Measurements from ENCODE around the gene SNRK. TPM values are rescaled to one million over a fixed set of nuclear protein-coding genes. Genes with fewer than 3 reads are reported as not detected.

Gene SNRK
- total RNA-seq, 1 experiment from 2014 or later, result 11.8 TPM

- no peak for TF ChIP-seq ZNF671 (CRISPR knock-in tag; IDR thresholded peaks at IDR 0.05)
- no peak for TF ChIP-seq ZNF416 (CRISPR knock-in tag; IDR thresholded peaks at IDR 0.05)
- no peak for TF ChIP-seq IRF2 (CRISPR knock-in tag; IDR thresholded peaks at IDR 0.05; ENCODE audit: borderline replicate concordance, low read depth)
- TF ChIP-seq, protein P1, sequence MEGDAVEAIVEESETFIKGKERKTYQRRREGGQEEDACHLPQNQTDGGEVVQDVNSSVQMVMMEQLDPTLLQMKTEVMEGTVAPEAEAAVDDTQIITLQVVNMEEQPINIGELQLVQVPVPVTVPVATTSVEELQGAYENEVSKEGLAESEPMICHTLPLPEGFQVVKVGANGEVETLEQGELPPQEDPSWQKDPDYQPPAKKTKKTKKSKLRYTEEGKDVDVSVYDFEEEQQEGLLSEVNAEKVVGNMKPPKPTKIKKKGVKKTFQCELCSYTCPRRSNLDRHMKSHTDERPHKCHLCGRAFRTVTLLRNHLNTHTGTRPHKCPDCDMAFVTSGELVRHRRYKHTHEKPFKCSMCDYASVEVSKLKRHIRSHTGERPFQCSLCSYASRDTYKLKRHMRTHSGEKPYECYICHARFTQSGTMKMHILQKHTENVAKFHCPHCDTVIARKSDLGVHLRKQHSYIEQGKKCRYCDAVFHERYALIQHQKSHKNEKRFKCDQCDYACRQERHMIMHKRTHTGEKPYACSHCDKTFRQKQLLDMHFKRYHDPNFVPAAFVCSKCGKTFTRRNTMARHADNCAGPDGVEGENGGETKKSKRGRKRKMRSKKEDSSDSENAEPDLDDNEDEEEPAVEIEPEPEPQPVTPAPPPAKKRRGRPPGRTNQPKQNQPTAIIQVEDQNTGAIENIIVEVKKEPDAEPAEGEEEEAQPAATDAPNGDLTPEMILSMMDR (IDR thresholded peaks at IDR 0.05), result peak; percentile 67
- TF ChIP-seq ELF4 (CRISPR knock-in tag; IDR thresholded peaks at IDR 0.05; ENCODE audit: low read depth), result no peak
- no peak for TF ChIP-seq SOX15 (CRISPR knock-in tag; IDR thresholded peaks at IDR 0.05)
- H3K27ac Mint-ChIP-seq, result no peak overlapping the region
- peaks cover 13% of the 10 kb centered on the region for H3K9me3 Mint-ChIP-seq
- H3K27me3 Mint-ChIP-seq (ENCODE audit: low read depth), result no peaks in the 10 kb centered on the region
- DNase-seq (ENCODE audit: low spot score) (peak; percentile 63), ATAC-seq (peak; percentile 91)
- ChIA-PET POLR2A (interaction anchor here (0.5 kb wide), 1 partner anchor 708 kb away, joined by 7 read pairs; no protein-coding TSS in a partner anchor), CTCF (interaction anchor here (0.5 to 1.5 kb wide), 16 partner anchors 11 to 417 kb away, joined by 3 to 8 read pairs (median 4); no protein-coding TSS in a partner anchor)
- no peak overlapping the region for H3K4me3 Mint-ChIP-seq
- peaks cover 15% of the 10 kb centered on the region for H3K4me1 Mint-ChIP-seq
- H3K36me3 Mint-ChIP-seq, result no peaks in the 10 kb centered on the region
These were observed 92.0 kb downstream of the SNRK start for GRCh38 chr3:43378066-43378935.

DNA sequence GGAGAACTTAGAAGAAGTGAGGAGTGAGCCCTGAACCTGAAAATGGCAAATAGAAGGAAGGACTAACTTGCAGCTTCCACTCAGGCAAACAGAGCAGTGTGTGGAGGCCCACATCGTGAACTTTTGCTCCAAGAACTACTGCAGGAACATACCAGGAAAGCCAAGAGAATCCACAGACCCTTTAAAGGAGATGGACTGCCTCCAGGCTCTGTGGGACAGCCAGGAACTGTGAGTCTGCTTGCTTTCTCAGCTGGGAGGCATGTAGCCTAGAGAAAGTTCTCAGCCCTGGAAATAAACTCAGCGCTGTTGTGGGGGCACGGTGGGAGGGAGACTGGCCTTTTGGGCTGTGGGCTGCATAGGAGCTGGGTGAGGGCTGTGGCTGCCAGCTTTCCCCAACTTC is 93.0 kb downstream of the SNRK start:
- POLR2A ChIA-PET, result no interaction called here
- no peaks in the 10 kb centered on the region for H3K27me3 Mint-ChIP-seq (ENCODE audit: low read depth)
- H3K36me3 Mint-ChIP-seq, result peaks cover 2% of the 10 kb centered on the region; the same call in 1 of the 2 replicates
- H3K4me3 Mint-ChIP-seq, result no peak overlapping the region
- H3K27ac Mint-ChIP-seq, result no peak overlapping the region
- CTCF ChIA-PET, result interaction anchor here (1.9 kb wide), 1 partner anchor 124 kb away, joined by 7 read pairs; no protein-coding TSS in a partner anchor
- no peak for ATAC-seq
- TF ChIP-seq ZBTB21 (CRISPR knock-in tag; IDR thresholded peaks at IDR 0.05; ENCODE audit: borderline replicate concordance) (no peak), ZNF416 (CRISPR knock-in tag; IDR thresholded peaks at IDR 0.05) (no peak), ZNF425 (CRISPR knock-in tag; conservative IDR thresholded peaks at IDR 0.05) (no peak), ZNF512 (CRISPR knock-in tag; IDR thresholded peaks at IDR 0.05; ENCODE audit: borderline replicate concordance) (no peak), ELF4 (CRISPR knock-in tag; IDR thresholded peaks at IDR 0.05; ENCODE audit: low read depth) (no peak), RORB (CRISPR knock-in tag; IDR thresholded peaks at IDR 0.05) (no peak), FOXP1 (CRISPR knock-in tag; IDR thresholded peaks at IDR 0.05; ENCODE audit: borderline replicate concordance) (no peak), NR3C1 (CRISPR knock-in tag; conservative IDR thresholded peaks at IDR 0.05; ENCODE audit: low read depth) (no peak), ESRRA (CRISPR knock-in tag; IDR thresholded peaks at IDR 0.05; ENCODE audit: borderline replicate concordance) (no peak)
- TF ChIP-seq, protein P2, sequence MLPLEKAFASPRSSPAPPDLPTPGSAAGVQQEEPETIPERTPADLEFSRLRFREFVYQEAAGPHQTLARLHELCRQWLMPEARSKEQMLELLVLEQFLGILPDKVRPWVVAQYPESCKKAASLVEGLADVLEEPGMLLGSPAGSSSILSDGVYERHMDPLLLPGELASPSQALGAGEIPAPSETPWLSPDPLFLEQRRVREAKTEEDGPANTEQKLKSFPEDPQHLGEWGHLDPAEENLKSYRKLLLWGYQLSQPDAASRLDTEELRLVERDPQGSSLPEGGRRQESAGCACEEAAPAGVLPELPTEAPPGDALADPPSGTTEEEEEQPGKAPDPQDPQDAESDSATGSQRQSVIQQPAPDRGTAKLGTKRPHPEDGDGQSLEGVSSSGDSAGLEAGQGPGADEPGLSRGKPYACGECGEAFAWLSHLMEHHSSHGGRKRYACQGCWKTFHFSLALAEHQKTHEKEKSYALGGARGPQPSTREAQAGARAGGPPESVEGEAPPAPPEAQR (CRISPR knock-in tag; IDR thresholded peaks at IDR 0.05), result no peak
- TF ChIP-seq, protein P3, sequence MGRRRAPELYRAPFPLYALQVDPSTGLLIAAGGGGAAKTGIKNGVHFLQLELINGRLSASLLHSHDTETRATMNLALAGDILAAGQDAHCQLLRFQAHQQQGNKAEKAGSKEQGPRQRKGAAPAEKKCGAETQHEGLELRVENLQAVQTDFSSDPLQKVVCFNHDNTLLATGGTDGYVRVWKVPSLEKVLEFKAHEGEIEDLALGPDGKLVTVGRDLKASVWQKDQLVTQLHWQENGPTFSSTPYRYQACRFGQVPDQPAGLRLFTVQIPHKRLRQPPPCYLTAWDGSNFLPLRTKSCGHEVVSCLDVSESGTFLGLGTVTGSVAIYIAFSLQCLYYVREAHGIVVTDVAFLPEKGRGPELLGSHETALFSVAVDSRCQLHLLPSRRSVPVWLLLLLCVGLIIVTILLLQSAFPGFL (CRISPR knock-in tag; IDR thresholded peaks at IDR 0.05; ENCODE audit: borderline replicate concordance), result no peak
- TF ChIP-seq, protein P4, sequence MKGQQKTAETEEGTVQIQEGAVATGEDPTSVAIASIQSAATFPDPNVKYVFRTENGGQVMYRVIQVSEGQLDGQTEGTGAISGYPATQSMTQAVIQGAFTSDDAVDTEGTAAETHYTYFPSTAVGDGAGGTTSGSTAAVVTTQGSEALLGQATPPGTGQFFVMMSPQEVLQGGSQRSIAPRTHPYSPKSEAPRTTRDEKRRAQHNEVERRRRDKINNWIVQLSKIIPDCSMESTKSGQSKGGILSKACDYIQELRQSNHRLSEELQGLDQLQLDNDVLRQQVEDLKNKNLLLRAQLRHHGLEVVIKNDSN (CRISPR knock-in tag; IDR thresholded peaks at IDR 0.05), result no peak
- peaks cover 16% of the 10 kb centered on the region for H3K9me3 Mint-ChIP-seq
- peaks cover 6% of the 10 kb centered on the region for H3K4me1 Mint-ChIP-seq
- no peak for DNase-seq (ENCODE audit: low spot score)

Measured in WTC11 (cell line).